Stomach (tissue), 4 donors: ENCODE data around the gene DOC2B.
"Not testable (repeated sequence)": the region's sequence is repeated elsewhere in the genome, so short reads cannot be mapped to it uniquely, and the experiment has no call there.

ENCODE experiments used
- CTCF ChIP-seq, 7 experiments: fragments of 450-650 bp in 4 of 7; fragments of 200-600 bp in 3 of 7; sonication (generic) in 3 of 7; IDR thresholded peaks; one replicate each; pipeline ENCODE4 v1.5.1; 2016 to 2019; ENCODE audit warnings: antibody characterized with exemption in 7 of 7, control low read depth in 2 of 7, mild to moderate bottlenecking in 1 of 7
- EP300 ChIP-seq: sonication (generic); formaldehyde crosslinking; IDR thresholded peaks from one replicate; pipeline ENCODE4 v1.6.1; 2017; ENCODE audit warnings: antibody characterized with exemption
- POLR2A ChIP-seq, 4 donors: fragments of 450-650 bp; IDR thresholded peaks; one replicate each; pipeline ENCODE4 v1.6.1; 2016; ENCODE audit warnings: antibody characterized with exemption in 4 of 4, control low read depth in 2 of 4, mild to moderate bottlenecking in 1 of 4, moderate library complexity in 1 of 4
- POLR2AphosphoS5 ChIP-seq, 3 donors: sonication (generic); formaldehyde crosslinking; IDR thresholded peaks; one replicate each; pipeline ENCODE4 v1.6.1; 2016; ENCODE audit warnings: antibody characterized with exemption in 3 of 3

GRCh38 chr17:134332-134785 lies 47.1 kb downstream of the DOC2B start:
- not testable (repeated sequence) for TF ChIP-seq CTCF (IDR thresholded peaks at IDR 0.05); POLR2AphosphoS5 (IDR thresholded peaks at IDR 0.05); POLR2A (IDR thresholded peaks at IDR 0.05); EP300
